Mesendoderm (in vitro differentiated cells): ENCODE results near the gene TTLL12.

ENCODE experiments used
- DNase-seq: peaks from one replicate; pipeline ENCODE4 v3.0.0; 2013
- H2AK5ac ChIP-seq: 2 replicates; pipeline ENCODE4 v1.6.1; 2013; ENCODE audit warnings: low read length, inconsistent platforms
- H2BK120ac ChIP-seq: 2 replicates; pipeline ENCODE4 v1.6.1; 2013; ENCODE audit warnings: low read depth, mild to moderate bottlenecking, low read length, moderate library complexity, mixed read lengths
- H2BK15ac ChIP-seq: replicated peaks from 2 replicates; pipeline ENCODE4 v1.6.1; 2013; ENCODE audit warnings: low read depth, mild to moderate bottlenecking, moderate library complexity
- H2BK5ac ChIP-seq: 2 replicates; pipeline ENCODE4 v1.6.1; 2013; ENCODE audit warnings: low read length, inconsistent platforms
- H3K18ac ChIP-seq: 2 replicates; pipeline ENCODE4 v1.6.1; 2013; ENCODE audit warnings: mild to moderate bottlenecking, low read length, mixed read lengths
- H3K23ac ChIP-seq: one replicate; pipeline ENCODE4 v1.6.1; 2013; ENCODE audit warnings: low read length
- H3K27ac ChIP-seq: 2 replicates; pipeline ENCODE4 v1.5.1; 2013; ENCODE audit warnings: low read depth, mild to moderate bottlenecking, inconsistent platforms, low read length, moderate library complexity
- H3K27me3 ChIP-seq: 2 replicates; pipeline ENCODE4 v1.6.1; 2013; ENCODE audit warnings: low read length, control low read depth, mild to moderate bottlenecking, inconsistent platforms; ENCODE audit not compliant: insufficient read depth, poor library complexity
- H3K36me3 ChIP-seq: 2 replicates; pipeline ENCODE4 v1.6.1; 2013; ENCODE audit warnings: low read length, inconsistent platforms; ENCODE audit not compliant: control insufficient read depth, insufficient read depth
- H3K4ac ChIP-seq: one replicate; pipeline ENCODE4 v1.6.1; 2013; ENCODE audit warnings: low read depth, mild to moderate bottlenecking, low read length, moderate library complexity
- H3K4me1 ChIP-seq: 2 replicates; pipeline ENCODE4 v1.6.1; 2013; ENCODE audit warnings: low read depth, low read length, inconsistent platforms; ENCODE audit not compliant: control insufficient read depth
- H3K4me2 ChIP-seq: 2 replicates; pipeline ENCODE4 v1.6.1; 2013; ENCODE audit warnings: low read length
- H3K4me3 ChIP-seq: 2 replicates; pipeline ENCODE4 v1.5.1; 2013; ENCODE audit warnings: mild to moderate bottlenecking, low read length
- H3K56ac ChIP-seq: one replicate; pipeline ENCODE4 v1.6.1; 2013; ENCODE audit warnings: low read length
- H3K79me1 ChIP-seq: 2 replicates; pipeline ENCODE4 v1.6.1; 2013; ENCODE audit warnings: low read length, inconsistent platforms
- H3K79me2 ChIP-seq: 2 replicates; pipeline ENCODE4 v1.6.1; 2013; ENCODE audit warnings: mild to moderate bottlenecking, low read length; ENCODE audit not compliant: control insufficient read depth, insufficient read depth
- H3K9ac ChIP-seq: 2 replicates; pipeline ENCODE4 v1.6.1; 2013; ENCODE audit warnings: low read length, inconsistent platforms
- H4K5ac ChIP-seq: one replicate; pipeline ENCODE4 v1.6.1; 2013; ENCODE audit warnings: low read length
- H4K8ac ChIP-seq: one replicate; pipeline ENCODE4 v1.6.1; 2013; ENCODE audit warnings: low read depth, mild to moderate bottlenecking, control low read depth, low read length, moderate library complexity
- WGBS: extraction: QIAGEN DNeasy Blood & Tissue Kit; methylation state at CpG from one replicate; pipeline ENCODE4 v1.1.7; 2013; ENCODE audit warnings: low lambda C conversion rate, missing lambda C conversion rate; ENCODE audit not compliant: insufficient coverage; ENCODE audit errors: extremely low coverage; 5-methylcytosine and 5-hydroxymethylcytosine counted together

The TTLL12 gene

DNA sequence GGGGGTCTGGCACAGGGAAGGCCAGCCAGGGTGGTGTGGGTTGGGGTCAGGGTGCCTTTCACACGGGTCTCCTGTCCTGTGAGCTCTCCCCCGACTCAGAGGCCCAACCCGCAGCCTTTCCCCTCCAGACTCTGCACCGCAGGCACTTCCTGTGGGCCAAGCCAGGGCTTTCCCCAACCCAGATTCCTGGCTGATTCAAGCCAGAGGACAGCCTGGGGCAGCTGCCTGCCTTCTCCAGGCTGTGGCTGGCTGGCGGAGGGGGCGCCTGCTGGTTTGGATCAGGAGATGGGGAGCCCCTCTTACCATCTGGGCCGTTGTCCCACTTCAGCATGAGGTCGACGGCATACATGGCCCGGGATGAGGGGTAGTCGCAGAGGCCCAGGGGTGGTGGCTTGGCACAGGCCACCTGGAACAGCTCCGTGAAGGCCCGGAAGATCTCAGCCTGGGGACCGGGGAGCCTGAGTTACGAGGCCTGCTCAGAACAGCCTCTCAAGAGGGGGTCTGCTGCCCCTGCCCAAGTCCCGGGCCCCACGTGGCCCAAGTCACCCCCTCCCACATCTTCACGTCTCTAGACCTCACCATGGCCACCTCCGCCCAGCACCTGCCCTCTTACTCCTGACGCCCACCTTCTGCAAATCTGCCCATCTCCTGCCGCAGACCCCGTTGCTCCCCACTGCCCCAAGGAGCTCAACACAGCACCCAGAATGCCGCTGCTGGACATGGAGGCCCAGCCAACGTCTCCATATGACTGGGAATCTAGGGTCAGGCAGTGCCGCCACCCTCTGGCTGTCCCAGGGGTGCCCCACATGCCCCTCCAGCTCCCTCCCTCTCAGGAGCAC, 18.2 kb downstream of the TTLL12 start:
- H3K18ac ChIP-seq = no peak overlapping the region
- no peaks in the 10 kb centered on the region for H3K79me2 ChIP-seq
- no peaks in the 10 kb centered on the region for H3K27me3 ChIP-seq
- no peak overlapping the region for H3K9ac ChIP-seq
- no peak overlapping the region for H2BK120ac ChIP-seq
- H2AK5ac ChIP-seq = no peak overlapping the region
- no peak overlapping the region for H3K23ac ChIP-seq
- no peak overlapping the region for H2BK5ac ChIP-seq
- H3K79me1 ChIP-seq = no peaks in the 10 kb centered on the region
- no peak overlapping the region for H2BK15ac ChIP-seq
- peaks cover 2% of the 10 kb centered on the region for H3K36me3 ChIP-seq
- H3K4me2 ChIP-seq = no peak overlapping the region
- H3K56ac ChIP-seq = no peak overlapping the region
- no peak overlapping the region for H3K27ac ChIP-seq
- no peak overlapping the region for H4K8ac ChIP-seq
- no peak overlapping the region for H3K4ac ChIP-seq
- no peak overlapping the region for H4K5ac ChIP-seq
- no peaks in the 10 kb centered on the region for H3K4me1 ChIP-seq
- DNase-seq = peak; percentile 54
- WGBS = no CpG with 5 or more reads among the region's 25 CpGs
- H3K4me3 ChIP-seq = no peak overlapping the region

DNA sequence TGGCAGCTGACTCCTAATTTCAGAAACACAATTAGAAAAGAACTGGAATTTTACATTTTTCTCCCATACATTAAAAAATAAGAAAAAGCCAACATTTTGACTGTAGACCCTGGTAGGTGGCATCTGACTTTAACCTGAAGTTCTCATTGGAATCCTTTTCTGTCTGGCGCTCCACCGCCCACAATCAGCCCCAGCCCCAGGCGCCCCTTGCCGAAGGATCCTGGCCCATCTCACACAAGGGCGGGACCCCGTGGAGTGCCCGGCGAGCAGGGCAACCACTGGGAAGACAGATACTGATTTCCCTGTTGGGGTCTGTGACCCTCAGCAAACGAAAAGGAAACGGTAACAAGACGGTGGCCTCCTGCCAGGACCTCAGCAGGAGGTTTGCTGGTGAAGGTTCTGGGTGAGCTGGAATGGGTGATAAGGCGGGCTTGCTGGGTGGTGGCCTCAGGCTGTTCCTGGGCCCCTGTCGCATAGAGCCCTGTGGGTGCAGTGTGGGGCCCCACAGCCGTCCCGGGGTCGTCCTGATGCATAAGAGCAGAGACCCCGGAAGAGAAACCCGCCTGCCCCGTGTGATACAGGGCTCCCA, 19.8 kb downstream of the TTLL12 start:
- WGBS = no CpG with 5 or more reads among the region's 19 CpGs
- H3K4ac ChIP-seq = no peak overlapping the region

DNA sequence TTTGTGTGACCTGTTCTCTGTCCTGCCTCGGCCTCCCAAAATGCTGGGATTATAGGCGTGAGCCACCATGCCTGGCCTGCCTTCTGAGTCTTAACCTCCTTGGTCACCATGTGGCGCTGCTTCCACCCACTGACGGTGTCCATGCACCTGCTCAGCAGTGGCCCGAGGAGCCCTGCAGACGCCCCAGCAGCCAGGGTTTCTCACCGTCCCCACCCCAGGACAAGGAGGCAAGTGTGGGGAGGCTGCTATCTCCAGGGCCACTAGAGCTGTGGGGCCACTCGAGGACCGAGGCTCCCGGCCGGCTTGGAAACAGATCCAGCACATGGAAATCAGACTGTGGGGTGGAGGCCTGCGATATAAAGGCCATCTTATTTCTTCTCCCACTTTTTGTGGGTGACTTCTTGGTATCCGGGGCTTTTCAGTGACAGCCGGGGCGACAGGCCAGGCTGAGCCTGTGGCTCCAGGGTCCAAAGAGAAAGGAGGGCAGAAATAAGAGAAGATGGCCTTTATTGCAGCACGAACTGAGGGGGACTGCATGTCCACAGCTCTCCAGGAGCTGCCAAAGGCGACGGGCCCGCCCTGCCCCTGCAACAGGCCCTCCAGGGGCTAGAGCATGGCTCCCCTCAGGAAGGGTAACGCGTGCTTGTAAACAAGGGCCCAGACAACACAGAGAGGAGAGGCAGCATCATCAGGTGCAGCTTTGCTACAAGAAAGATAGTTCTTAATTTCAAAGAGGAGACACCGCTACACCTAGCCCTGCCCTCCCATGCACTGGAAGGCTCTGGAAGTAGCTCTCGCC, 20.6 kb downstream of the TTLL12 start:
- no peak overlapping the region for H3K56ac ChIP-seq
- H3K27ac ChIP-seq = no peak overlapping the region
- H2BK5ac ChIP-seq = no peak overlapping the region
- DNase-seq = no peak
- H3K4me1 ChIP-seq = no peaks in the 10 kb centered on the region
- no peak overlapping the region for H3K18ac ChIP-seq
- H3K9ac ChIP-seq = no peak overlapping the region
- H3K4ac ChIP-seq = no peak overlapping the region
- no peak overlapping the region for H3K4me3 ChIP-seq
- H3K79me1 ChIP-seq = no peaks in the 10 kb centered on the region
- H3K23ac ChIP-seq = no peak overlapping the region
- no peak overlapping the region for H2AK5ac ChIP-seq
- H2BK15ac ChIP-seq = no peak overlapping the region
- H3K4me2 ChIP-seq = no peak overlapping the region
- no peaks in the 10 kb centered on the region for H3K36me3 ChIP-seq
- H2BK120ac ChIP-seq = no peak overlapping the region
- no peaks in the 10 kb centered on the region for H3K27me3 ChIP-seq
- H4K8ac ChIP-seq = no peak overlapping the region
- no CpG with 5 or more reads among the region's 23 CpGs for WGBS
- no peaks in the 10 kb centered on the region for H3K79me2 ChIP-seq
- no peak overlapping the region for H4K5ac ChIP-seq

More for the DNA sequence above, 19.8 kb downstream of the TTLL12 start:
- no peaks in the 10 kb centered on the region for H3K79me2 ChIP-seq
- H3K9ac ChIP-seq = no peak overlapping the region
- no peak overlapping the region for H2BK5ac ChIP-seq
- no peaks in the 10 kb centered on the region for H3K36me3 ChIP-seq
- no peak for DNase-seq
- no peak overlapping the region for H2BK15ac ChIP-seq
- no peak overlapping the region for H3K4me2 ChIP-seq
- no peak overlapping the region for H4K5ac ChIP-seq
- H3K4me3 ChIP-seq = no peak overlapping the region
- no peak overlapping the region for H3K23ac ChIP-seq
- no peaks in the 10 kb centered on the region for H3K4me1 ChIP-seq
- H2AK5ac ChIP-seq = no peak overlapping the region
- no peaks in the 10 kb centered on the region for H3K27me3 ChIP-seq
- H3K18ac ChIP-seq = no peak overlapping the region
- H3K27ac ChIP-seq = no peak overlapping the region
- no peak overlapping the region for H4K8ac ChIP-seq
- no peaks in the 10 kb centered on the region for H3K79me1 ChIP-seq
- H3K56ac ChIP-seq = no peak overlapping the region
- H2BK120ac ChIP-seq = no peak overlapping the region

DNA sequence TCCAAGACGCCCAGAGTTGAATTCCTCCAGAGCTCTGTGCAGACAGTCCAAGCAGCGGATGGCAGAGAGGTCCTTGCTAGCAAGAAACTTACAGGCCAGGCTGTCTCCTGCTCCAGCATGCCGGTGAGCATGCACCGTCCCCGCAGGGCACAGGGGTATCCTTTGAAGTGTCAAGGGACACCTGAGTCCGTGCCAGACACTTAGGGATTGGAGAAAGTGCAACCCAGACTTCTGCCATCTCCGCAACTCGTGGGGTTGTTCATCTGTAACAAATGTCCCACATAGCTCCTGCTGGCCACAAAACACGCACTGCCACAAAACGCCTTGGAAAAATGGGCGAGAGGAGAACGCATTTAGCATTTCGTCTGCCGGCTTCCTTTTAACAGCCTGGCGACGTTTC, 22.3 kb downstream of the TTLL12 start:
- no peak overlapping the region for H2AK5ac ChIP-seq
- no peak overlapping the region for H3K27ac ChIP-seq
- no peak overlapping the region for H3K18ac ChIP-seq
- no peak for DNase-seq
- H3K4ac ChIP-seq = no peak overlapping the region
- H3K23ac ChIP-seq = no peak overlapping the region
- no peak overlapping the region for H3K4me2 ChIP-seq
- no peaks in the 10 kb centered on the region for H3K79me2 ChIP-seq
- no peak overlapping the region for H2BK15ac ChIP-seq
- no peak overlapping the region for H4K5ac ChIP-seq
- no peaks in the 10 kb centered on the region for H3K79me1 ChIP-seq
- H3K27me3 ChIP-seq = no peaks in the 10 kb centered on the region
- no peak overlapping the region for H4K8ac ChIP-seq
- no peaks in the 10 kb centered on the region for H3K36me3 ChIP-seq
- H3K4me1 ChIP-seq = no peaks in the 10 kb centered on the region
- no peak overlapping the region for H3K4me3 ChIP-seq
- no peak overlapping the region for H3K9ac ChIP-seq
- H2BK120ac ChIP-seq = no peak overlapping the region
- no peak overlapping the region for H3K56ac ChIP-seq
- no CpG with 5 or more reads among the region's 16 CpGs for WGBS
- no peak overlapping the region for H2BK5ac ChIP-seq

DNA sequence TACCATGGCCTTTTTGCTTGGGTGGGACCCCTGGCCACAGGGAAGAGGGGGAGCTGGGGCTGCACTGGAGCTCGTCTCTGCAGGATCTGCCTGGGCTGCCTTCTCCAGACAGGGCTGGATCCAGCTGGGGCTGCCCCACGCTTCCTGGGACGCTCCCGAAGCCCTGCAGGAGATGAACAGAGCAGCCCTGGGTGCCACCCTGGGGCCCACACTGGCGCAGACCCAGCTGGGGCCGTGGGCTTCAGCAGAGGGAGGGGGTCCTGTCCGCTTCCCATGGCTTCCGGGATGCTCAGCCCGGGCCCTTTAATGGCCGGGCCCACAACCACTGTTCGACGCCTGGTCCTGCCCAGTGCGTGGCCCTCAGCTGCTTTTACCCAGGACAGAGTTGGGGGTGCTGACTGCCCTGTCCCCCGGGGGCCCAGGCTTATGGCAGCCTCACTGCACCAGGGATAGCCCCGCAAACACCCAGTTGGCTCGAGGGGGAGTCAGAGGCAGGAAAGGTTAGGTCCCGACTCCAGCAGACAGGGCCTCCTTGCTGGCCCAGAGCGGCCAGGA, 23.6 kb downstream of the TTLL12 start:
- Histone ChIP-seq H3K56ac (no peak overlapping the region), H3K4me1 (no peaks in the 10 kb centered on the region), H3K4me3 (no peak overlapping the region), H3K4me2 (no peak overlapping the region), H3K79me2 (no peaks in the 10 kb centered on the region), H2BK15ac (no peak overlapping the region), H3K27ac (no peak overlapping the region), H3K27me3 (no peaks in the 10 kb centered on the region), H3K36me3 (no peaks in the 10 kb centered on the region), H2AK5ac (no peak overlapping the region), H3K79me1 (no peaks in the 10 kb centered on the region), H3K23ac (no peak overlapping the region), H3K4ac (no peak overlapping the region), H4K8ac (no peak overlapping the region), H4K5ac (no peak overlapping the region), H2BK120ac (no peak overlapping the region), H3K18ac (no peak overlapping the region), H3K9ac (no peak overlapping the region), H2BK5ac (no peak overlapping the region)
- WGBS = no CpG with 5 or more reads among the region's 18 CpGs
- DNase-seq = no peak
